Neural crest cell (in vitro differentiated cells): ENCODE results near the gene USP51. TPM values are rescaled to one million over a fixed set of nuclear protein-coding genes. Genes with fewer than 3 reads are reported as not detected.
A peak's percentile ranks its signal among the peaks of the same experiment; 100 is the strongest.
"Not testable (repeated sequence)": the region's sequence is repeated elsewhere in the genome, so short reads cannot be mapped to it uniquely, and the experiment has no call there.

ENCODE experiments used
- DNase-seq: peaks from one replicate; pipeline ENCODE4 v3.0.0; 2021; ENCODE audit warnings: low read depth, mixed read lengths, low spot score
- H3K27ac Mint-ChIP-seq: one replicate; pipeline ENCODE4 v1.8.0; 2021; ENCODE audit warnings: mild to moderate bottlenecking, mixed read lengths; ENCODE audit not compliant: unreplicated experiment
- H3K27me3 Mint-ChIP-seq: 2 replicates; pipeline ENCODE4 v1.8.0; 2021; ENCODE audit warnings: low read depth, mild to moderate bottlenecking, mixed read lengths
- H3K36me3 Mint-ChIP-seq: 2 replicates; pipeline ENCODE4 v1.8.0; 2021; ENCODE audit warnings: low read depth, mild to moderate bottlenecking, mixed read lengths
- H3K4me1 Mint-ChIP-seq: 2 replicates; pipeline ENCODE4 v1.8.0; 2021; ENCODE audit warnings: mixed read lengths
- H3K4me3 Mint-ChIP-seq: one replicate; pipeline ENCODE4 v1.8.0; 2021; ENCODE audit warnings: mild to moderate bottlenecking, mixed read lengths
- H3K9me3 Mint-ChIP-seq: 2 replicates; pipeline ENCODE4 v1.8.0; 2021; ENCODE audit warnings: mixed read lengths
- long read RNA-seq: library from polyadenylated mRNA; unstranded; transcript quantifications from one replicate; pipeline ENCODE4 v2.0.0, GENCODE V29; 2020
- total RNA-seq: library from RNA; stranded (reverse); gene quantifications from 2 replicates; pipeline ENCODE4 v1.2.1, GENCODE V29; 2021
- TF ChIP-seq, protein P1 (sequence below): fragments of 200-600 bp; sonication (generic); conservative IDR thresholded peaks from 2 replicates; pipeline ENCODE4 v1.5.0; 2021; ENCODE audit warnings: antibody characterized with exemption, mild to moderate bottlenecking

Gene USP51
- total RNA-seq = 9.4 and 9.9 TPM in 2 replicates
- long read RNA-seq, partial matches to known transcripts = 0 of 5 reads
- long read RNA-seq, other reads (novel, unspliced or antisense) = 5 of 5 reads

- peak; percentile 24 for DNase-seq
- TF ChIP-seq, protein P1, sequence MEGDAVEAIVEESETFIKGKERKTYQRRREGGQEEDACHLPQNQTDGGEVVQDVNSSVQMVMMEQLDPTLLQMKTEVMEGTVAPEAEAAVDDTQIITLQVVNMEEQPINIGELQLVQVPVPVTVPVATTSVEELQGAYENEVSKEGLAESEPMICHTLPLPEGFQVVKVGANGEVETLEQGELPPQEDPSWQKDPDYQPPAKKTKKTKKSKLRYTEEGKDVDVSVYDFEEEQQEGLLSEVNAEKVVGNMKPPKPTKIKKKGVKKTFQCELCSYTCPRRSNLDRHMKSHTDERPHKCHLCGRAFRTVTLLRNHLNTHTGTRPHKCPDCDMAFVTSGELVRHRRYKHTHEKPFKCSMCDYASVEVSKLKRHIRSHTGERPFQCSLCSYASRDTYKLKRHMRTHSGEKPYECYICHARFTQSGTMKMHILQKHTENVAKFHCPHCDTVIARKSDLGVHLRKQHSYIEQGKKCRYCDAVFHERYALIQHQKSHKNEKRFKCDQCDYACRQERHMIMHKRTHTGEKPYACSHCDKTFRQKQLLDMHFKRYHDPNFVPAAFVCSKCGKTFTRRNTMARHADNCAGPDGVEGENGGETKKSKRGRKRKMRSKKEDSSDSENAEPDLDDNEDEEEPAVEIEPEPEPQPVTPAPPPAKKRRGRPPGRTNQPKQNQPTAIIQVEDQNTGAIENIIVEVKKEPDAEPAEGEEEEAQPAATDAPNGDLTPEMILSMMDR = peak; percentile 32
- Mint-ChIP-seq H3K4me1 (peaks cover 20% of the 10 kb centered on the region), H3K4me3 (peak within 1 kb of the TSS; percentile 92), H3K36me3 (peaks cover 17% of the 10 kb centered on the region), H3K9me3 (peaks cover 6% of the 10 kb centered on the region), H3K27me3 (no peaks in the 10 kb centered on the region), H3K27ac (peak within 1 kb of the TSS; percentile 96)
These were observed at the start of gene USP51 for GRCh38 chrX:55489314-55490009. Gene USP51, minus strand, starts transcription at chrX:55489848. Its CDS starts 909 bp downstream, at chrX:55488939.

DNA sequence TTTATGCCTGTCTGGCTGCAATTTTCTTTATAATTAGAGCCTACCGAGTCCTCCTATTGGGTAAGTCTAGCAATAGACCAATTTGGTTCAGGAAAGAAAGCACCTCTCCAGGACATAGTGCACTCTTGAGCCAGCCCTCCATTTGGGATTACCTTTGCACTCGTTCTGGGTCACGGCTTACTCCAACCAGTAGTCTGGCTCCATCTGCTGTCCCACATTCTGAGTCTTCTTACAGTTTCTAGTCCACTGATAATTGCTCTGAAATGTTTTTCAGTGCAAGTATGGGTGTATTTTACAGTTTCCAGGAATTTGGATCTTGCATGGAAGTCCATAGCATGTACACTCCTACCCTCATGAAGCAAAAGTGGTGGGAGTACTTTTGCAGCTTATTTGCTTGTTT is 34.8 kb upstream of the USP51 start:
- DNase-seq = no peak
- H3K27me3 Mint-ChIP-seq = peaks cover 13% of the 10 kb centered on the region
- H3K4me1 Mint-ChIP-seq = peaks cover 17% of the 10 kb centered on the region
- H3K27ac Mint-ChIP-seq = no peak overlapping the region
- H3K36me3 Mint-ChIP-seq = no peaks in the 10 kb centered on the region
- TF ChIP-seq, protein P1 = no peak
- no peak overlapping the region for H3K4me3 Mint-ChIP-seq
- peaks cover 2% of the 10 kb centered on the region for H3K9me3 Mint-ChIP-seq

- DNase-seq = no peak
- TF ChIP-seq, protein P1 = no peak
- no peak overlapping the region for H3K4me3 Mint-ChIP-seq
These were observed 33.7 kb upstream of the USP51 start for GRCh38 chrX:55523356-55523755.

GRCh38 chrX:55522596-55523276 is 33.1 kb upstream of the USP51 start:
- no peak overlapping the region for H3K4me3 Mint-ChIP-seq
- DNase-seq = no peak
- H3K4me1 Mint-ChIP-seq = peaks cover 17% of the 10 kb centered on the region
- H3K9me3 Mint-ChIP-seq = peaks cover 2% of the 10 kb centered on the region
- no peak overlapping the region for H3K27ac Mint-ChIP-seq
- H3K27me3 Mint-ChIP-seq = peaks cover 11% of the 10 kb centered on the region
- TF ChIP-seq, protein P1 = no peak
- H3K36me3 Mint-ChIP-seq = no peaks in the 10 kb centered on the region

More at GRCh38 chrX:55523356-55523755, 33.7 kb upstream of the USP51 start:
- Mint-ChIP-seq H3K36me3 (no peaks in the 10 kb centered on the region), H3K9me3 (peaks cover 2% of the 10 kb centered on the region), H3K27ac (no peak overlapping the region), H3K4me1 (peaks cover 17% of the 10 kb centered on the region), H3K27me3 (peaks cover 11% of the 10 kb centered on the region)

GRCh38 chrX:55521687-55522086 is 32.0 kb upstream of the USP51 start:
- Mint-ChIP-seq H3K27me3 (peaks cover 8% of the 10 kb centered on the region), H3K36me3 (no peaks in the 10 kb centered on the region), H3K9me3 (peaks cover 2% of the 10 kb centered on the region), H3K27ac (no peak overlapping the region), H3K4me3 (no peak overlapping the region), H3K4me1 (peaks cover 17% of the 10 kb centered on the region)
- TF ChIP-seq, protein P1 = no peak
- no peak for DNase-seq

DNA sequence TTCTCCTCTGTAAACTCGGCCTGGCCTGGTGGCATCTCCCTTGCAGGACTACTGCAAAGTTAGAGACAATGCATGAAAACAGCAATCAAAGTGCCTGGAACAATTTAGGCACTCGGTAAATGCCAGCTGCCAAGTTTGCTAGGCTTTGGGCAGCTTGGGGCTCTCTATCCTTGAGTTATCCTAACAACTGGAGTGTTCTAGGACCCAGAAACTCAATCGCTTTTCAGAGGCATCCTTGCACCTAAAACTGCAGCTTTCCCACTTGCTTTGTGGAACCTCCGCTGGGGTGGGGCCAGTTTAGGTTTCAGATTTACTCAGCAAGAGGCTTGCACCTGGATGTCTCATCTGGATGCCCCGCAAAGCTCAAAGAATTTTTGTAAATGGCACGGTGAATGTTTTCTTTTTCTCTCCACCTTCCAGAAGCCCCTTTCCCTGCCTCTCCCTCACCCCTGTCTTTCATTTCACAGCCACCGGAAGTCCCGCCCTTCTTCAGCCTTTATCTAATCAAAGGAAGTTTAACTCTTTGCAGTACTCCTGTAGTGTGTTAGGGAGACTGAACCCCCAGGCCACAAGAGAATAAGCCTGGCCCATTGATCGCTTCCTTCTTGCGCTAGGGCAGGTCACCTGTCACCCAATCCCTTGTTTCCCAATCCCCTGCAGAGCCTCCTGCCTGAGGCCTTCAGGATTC is 27.3 kb upstream of the USP51 start:
- not testable (repeated sequence) for H3K4me1 Mint-ChIP-seq, H3K27ac Mint-ChIP-seq, DNase-seq, H3K27me3 Mint-ChIP-seq, H3K4me3 Mint-ChIP-seq, H3K9me3 Mint-ChIP-seq, H3K36me3 Mint-ChIP-seq

- not testable (repeated sequence) for H3K27me3 Mint-ChIP-seq, H3K4me3 Mint-ChIP-seq, H3K36me3 Mint-ChIP-seq, H3K9me3 Mint-ChIP-seq, DNase-seq, H3K4me1 Mint-ChIP-seq, H3K27ac Mint-ChIP-seq
These were observed 23.5 kb upstream of the USP51 start for GRCh38 chrX:55513045-55513737.
